K562 (cell line): ENCODE measurements around the gene CMBL. TPM values are rescaled to one million over a fixed set of nuclear protein-coding genes. Genes with fewer than 3 reads are reported as not detected.

Experiments
- CBFA2T3 ChIP-seq: fragments of 450-650 bp; IDR thresholded peaks from 2 replicates; pipeline ENCODE4 v1.6.1; 2017
- CBX3 ChIP-seq, 2 experiments: IDR thresholded peaks; 1 replicate in 1 of 2; 2 replicates in 1 of 2; pipeline ENCODE4 v1.6.1; 2012; ENCODE audit warnings: inconsistent platforms in 2 of 2, low read length in 2 of 2, borderline replicate concordance in 1 of 2, control low read depth in 1 of 2
- CBX5 ChIP-seq: IDR thresholded peaks from 2 replicates; pipeline ENCODE4 v1.6.1; 2014; ENCODE audit warnings: low read depth, borderline replicate concordance
- ESRRB ChIP-seq: fragments of 250-450 bp; sonication (Bioruptor Pico); IDR thresholded peaks from 2 replicates; pipeline ENCODE4 v1.5.0; 2020; ENCODE audit warnings: mild to moderate bottlenecking, moderate library complexity, borderline replicate concordance
- GABPA ChIP-seq: fragments of 200-800 bp; sonication (Bioruptor generic); conservative IDR thresholded peaks from 2 replicates; pipeline ENCODE4 v1.6.1; 2016; ENCODE audit warnings: low read depth, missing genetic modification characterization, missing compliant biosample characterization
- NUFIP1 ChIP-seq: fragments of 450-650 bp; IDR thresholded peaks from 2 replicates; pipeline ENCODE4 v1.6.1; 2018; ENCODE audit not compliant: partially characterized antibody
- ZNF347 ChIP-seq: fragments of 450-650 bp; formaldehyde crosslinking; IDR thresholded peaks from 2 replicates; pipeline ENCODE4 v1.4.0; 2020; ENCODE audit warnings: low read depth, mild to moderate bottlenecking, moderate library complexity
- polyA plus RNA-seq, 8 experiments: library from polyadenylated mRNA; depleted of rRNA in 4 of 8; stranded (reverse) in 5 of 8; unstranded in 3 of 8; fragments of >200 nt; fragmentation: Nextera tagmentation in 2 of 8; fragmentation: Illumina TruSeq in 1 of 8; extraction: Ambion mirVana in 2 of 8; extraction: Trizol in 1 of 8; gene quantifications; 2 replicates each; pipeline versions ENCODE4 v1.2.1 to v1.2.3, GENCODE V29; 2011 to 2014; ENCODE audit warnings: inconsistent platforms in 1 of 8, missing spikeins in 1 of 8
- total RNA-seq, 7 experiments: library from RNA; depleted of rRNA in 6 of 7; stranded (reverse); fragments of >200 nt in 6 of 7; fragmentation: Illumina TruSeq in 2 of 7; extraction: Trizol in 2 of 7; gene quantifications; 2 replicates each; pipeline versions ENCODE4 v1.2.1 to v1.2.3, GENCODE V29; 2011 to 2021; ENCODE audit warnings: low replicate concordance in 1 of 7
- TF ChIP-seq, protein P1 (sequence below): fragments of 250-450 bp; sonication (Bioruptor Pico); IDR thresholded peaks from 2 replicates; pipeline ENCODE4 v1.4.0; 2020; ENCODE audit warnings: mild to moderate bottlenecking, moderate library complexity
- TF ChIP-seq, protein P2 (sequence below): fragments of 450-650 bp; IDR thresholded peaks from 2 replicates; pipeline ENCODE4 v1.6.1; 2018; ENCODE audit not compliant: partially characterized antibody

Gene CMBL
- total and polyA plus RNA-seq, 9 of the 15 experiments (the other 6 are each of a cell fraction or from before 2014, with no cell fraction given) = 22.6 to 192 (median 71.1) TPM

DNA sequence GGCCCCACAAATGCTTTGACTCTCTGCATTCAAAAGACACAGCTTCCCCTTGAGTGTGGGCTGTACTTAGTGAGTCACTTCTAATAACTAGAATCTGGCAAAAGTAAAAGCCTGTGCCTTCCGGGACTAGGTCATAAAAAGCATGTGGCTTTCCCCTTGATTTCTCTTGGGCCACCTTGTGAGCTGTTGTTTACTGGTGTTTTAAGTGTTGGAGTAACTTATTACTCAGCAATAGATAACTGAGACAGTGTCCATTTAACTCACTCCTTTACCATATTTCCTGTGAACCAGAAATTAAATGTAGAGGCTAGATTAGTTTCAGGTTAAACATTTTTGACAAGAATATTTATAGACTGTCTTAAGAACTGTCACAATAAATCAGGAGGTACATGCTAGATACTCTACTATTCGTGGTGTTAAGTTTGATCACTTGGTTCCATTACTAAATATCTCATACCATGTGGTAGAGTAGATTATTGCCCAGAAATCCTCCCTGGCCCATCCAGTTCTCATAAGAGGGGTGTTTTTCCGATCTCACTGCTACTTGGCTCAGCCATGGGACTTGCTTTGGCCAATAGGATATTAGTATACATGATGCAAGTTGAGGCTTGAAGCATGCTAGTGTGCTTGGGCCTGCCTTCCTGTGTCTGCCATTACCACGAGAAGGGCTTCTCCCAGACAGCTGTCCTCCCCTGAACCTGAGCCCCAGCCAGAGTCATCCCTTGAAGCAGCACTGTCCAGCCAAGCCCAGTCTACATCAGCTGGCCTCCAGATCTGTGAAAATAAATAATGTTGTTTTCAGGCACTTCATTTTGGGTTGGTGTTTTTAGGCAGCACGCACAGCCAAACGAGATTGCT is 10.4 kb upstream of the CMBL start (continued):
- TF ChIP-seq GABPA (tag) = no peak
- TF ChIP-seq, protein P1, sequence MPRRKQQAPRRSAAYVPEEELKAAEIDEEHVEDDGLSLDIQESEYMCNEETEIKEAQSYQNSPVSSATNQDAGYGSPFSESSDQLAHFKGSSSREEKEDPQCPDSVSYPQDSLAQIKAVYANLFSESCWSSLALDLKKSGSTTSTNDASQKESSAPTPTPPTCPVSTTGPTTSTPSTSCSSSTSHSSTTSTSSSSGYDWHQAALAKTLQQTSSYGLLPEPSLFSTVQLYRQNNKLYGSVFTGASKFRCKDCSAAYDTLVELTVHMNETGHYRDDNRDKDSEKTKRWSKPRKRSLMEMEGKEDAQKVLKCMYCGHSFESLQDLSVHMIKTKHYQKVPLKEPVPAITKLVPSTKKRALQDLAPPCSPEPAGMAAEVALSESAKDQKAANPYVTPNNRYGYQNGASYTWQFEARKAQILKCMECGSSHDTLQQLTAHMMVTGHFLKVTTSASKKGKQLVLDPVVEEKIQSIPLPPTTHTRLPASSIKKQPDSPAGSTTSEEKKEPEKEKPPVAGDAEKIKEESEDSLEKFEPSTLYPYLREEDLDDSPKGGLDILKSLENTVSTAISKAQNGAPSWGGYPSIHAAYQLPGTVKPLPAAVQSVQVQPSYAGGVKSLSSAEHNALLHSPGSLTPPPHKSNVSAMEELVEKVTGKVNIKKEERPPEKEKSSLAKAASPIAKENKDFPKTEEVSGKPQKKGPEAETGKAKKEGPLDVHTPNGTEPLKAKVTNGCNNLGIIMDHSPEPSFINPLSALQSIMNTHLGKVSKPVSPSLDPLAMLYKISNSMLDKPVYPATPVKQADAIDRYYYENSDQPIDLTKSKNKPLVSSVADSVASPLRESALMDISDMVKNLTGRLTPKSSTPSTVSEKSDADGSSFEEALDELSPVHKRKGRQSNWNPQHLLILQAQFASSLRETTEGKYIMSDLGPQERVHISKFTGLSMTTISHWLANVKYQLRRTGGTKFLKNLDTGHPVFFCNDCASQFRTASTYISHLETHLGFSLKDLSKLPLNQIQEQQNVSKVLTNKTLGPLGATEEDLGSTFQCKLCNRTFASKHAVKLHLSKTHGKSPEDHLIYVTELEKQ (CRISPR knock-in tag) = no peak
- TF ChIP-seq ESRRB = no peak
- no peak for TF ChIP-seq NUFIP1
- TF ChIP-seq ZNF347 = no peak
- no peak for TF ChIP-seq CBX5
- no peak; a peak in 1 of 3 replicates for TF ChIP-seq CBX3 (IDR thresholded peaks at IDR 0.05; ENCODE audit: borderline replicate concordance in 1 of 2, low read length in 2 of 2)
- peak; percentile 75 for TF ChIP-seq CBFA2T3
- TF ChIP-seq, protein P2, sequence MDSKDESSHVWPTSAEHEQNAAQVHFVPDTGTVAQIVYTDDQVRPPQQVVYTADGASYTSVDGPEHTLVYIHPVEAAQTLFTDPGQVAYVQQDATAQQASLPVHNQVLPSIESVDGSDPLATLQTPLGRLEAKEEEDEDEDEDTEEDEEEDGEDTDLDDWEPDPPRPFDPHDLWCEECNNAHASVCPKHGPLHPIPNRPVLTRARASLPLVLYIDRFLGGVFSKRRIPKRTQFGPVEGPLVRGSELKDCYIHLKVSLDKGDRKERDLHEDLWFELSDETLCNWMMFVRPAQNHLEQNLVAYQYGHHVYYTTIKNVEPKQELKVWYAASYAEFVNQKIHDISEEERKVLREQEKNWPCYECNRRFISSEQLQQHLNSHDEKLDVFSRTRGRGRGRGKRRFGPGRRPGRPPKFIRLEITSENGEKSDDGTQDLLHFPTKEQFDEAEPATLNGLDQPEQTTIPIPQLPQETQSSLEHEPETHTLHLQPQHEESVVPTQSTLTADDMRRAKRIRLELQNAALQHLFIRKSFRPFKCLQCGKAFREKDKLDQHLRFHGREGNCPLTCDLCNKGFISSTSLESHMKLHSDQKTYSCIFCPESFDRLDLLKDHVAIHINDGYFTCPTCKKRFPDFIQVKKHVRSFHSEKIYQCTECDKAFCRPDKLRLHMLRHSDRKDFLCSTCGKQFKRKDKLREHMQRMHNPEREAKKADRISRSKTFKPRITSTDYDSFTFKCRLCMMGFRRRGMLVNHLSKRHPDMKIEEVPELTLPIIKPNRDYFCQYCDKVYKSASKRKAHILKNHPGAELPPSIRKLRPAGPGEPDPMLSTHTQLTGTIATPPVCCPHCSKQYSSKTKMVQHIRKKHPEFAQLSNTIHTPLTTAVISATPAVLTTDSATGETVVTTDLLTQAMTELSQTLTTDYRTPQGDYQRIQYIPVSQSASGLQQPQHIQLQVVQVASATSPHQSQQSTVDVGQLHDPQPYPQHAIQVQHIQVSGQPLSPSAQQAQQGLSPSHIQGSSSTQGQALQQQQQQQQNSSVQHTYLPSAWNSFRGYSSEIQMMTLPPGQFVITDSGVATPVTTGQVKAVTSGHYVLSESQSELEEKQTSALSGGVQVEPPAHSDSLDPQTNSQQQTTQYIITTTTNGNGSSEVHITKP = peak; percentile 46
